SK-N-SH (cell line): ENCODE results near the gene VPS51.

Source experiments
- CTCF ChIP-seq: fragments of 200-600 bp; sonication (generic); IDR thresholded peaks from 2 replicates; pipeline ENCODE4 v1.6.1; 2017; ENCODE audit warnings: antibody characterized with exemption, mild to moderate bottlenecking, moderate library complexity
- EP300 ChIP-seq, 2 experiments: IDR thresholded peaks; 2 replicates each; pipeline versions ENCODE4 v1.4.0 to v1.6.1; 2012; ENCODE audit warnings: borderline replicate concordance in 1 of 2, low read depth in 1 of 2, low read length in 1 of 2
- GATA2 ChIP-seq: sonication (generic); formaldehyde crosslinking; IDR thresholded peaks from 2 replicates; pipeline ENCODE4 v1.5.0; 2020; ENCODE audit warnings: mild to moderate bottlenecking, missing genetic modification reagents
- JUND ChIP-seq: IDR thresholded peaks from 2 replicates; pipeline ENCODE4 v1.4.0; 2012
- POLR2AphosphoS5 ChIP-seq: IDR thresholded peaks from 2 replicates; pipeline ENCODE4 v1.6.1; 2012; ENCODE audit warnings: low read depth, low read length
- USF2 ChIP-seq: fragments of 150-350 bp; IDR thresholded peaks from 2 replicates; pipeline ENCODE4 v1.6.1; 2017; ENCODE audit warnings: antibody characterized with exemption, low read length, low read depth, borderline replicate concordance
- YY1 ChIP-seq: IDR thresholded peaks from 2 replicates; pipeline ENCODE4 v1.4.0; 2012; ENCODE audit warnings: low read depth, mild to moderate bottlenecking

GRCh38 chr11:65110354-65110861 is 14.4 kb downstream of the VPS51 start:
- TF ChIP-seq EP300 (IDR thresholded peaks at IDR 0.05; ENCODE audit: borderline replicate concordance in 1 of 2, low read depth in 1 of 2, low read length in 1 of 2) (no peak), GATA2 (CRISPR knock-in tag) (no peak), POLR2AphosphoS5 (no peak), CTCF (peak; percentile 89), USF2 (no peak), JUND (no peak), YY1 (no peak)
